Natural killer cell (primary cell): ENCODE results near the gene ABHD17C. TPM values are rescaled to one million over a fixed set of nuclear protein-coding genes. Genes with fewer than 3 reads are reported as not detected.

Source experiments
- ATAC-seq, 3 donors: fragments of 150-1000 bp in 2 of 3; fragments of 200-7000 bp in 1 of 3; cut with Tn5 transposase; 1 replicate in 1 of 3; 2 replicates in 2 of 3; pipeline ENCODE4 v1.10.0; 2021; ENCODE audit warnings: mild to moderate bottlenecking in 2 of 3, moderate library complexity in 2 of 3
- DNase-seq, 2 donors: peaks; one replicate each; pipeline versions ENCODE4 v3.0.0 to v3.0.0-alpha.2; 2013 to 2021; ENCODE audit warnings: mixed read lengths in 1 of 2
- H3K27ac ChIP-seq: one replicate; pipeline ENCODE4 v1.5.1; 2013; ENCODE audit warnings: mild to moderate bottlenecking, low read length
- H3K27me3 ChIP-seq: one replicate; pipeline ENCODE4 v1.6.1; 2013; ENCODE audit warnings: low read length; ENCODE audit not compliant: control insufficient read depth, insufficient read depth
- H3K36me3 ChIP-seq: one replicate; pipeline ENCODE4 v1.6.1; 2013; ENCODE audit warnings: low read length; ENCODE audit not compliant: control insufficient read depth, insufficient read depth
- H3K4me1 ChIP-seq: one replicate; pipeline ENCODE4 v1.6.1; 2013; ENCODE audit warnings: low read length; ENCODE audit not compliant: control insufficient read depth, insufficient read depth
- H3K4me3 ChIP-seq: one replicate; pipeline ENCODE4 v1.5.1; 2013; ENCODE audit warnings: low read length
- H3K9me3 ChIP-seq: one replicate; pipeline ENCODE4 v1.6.1; 2013; ENCODE audit warnings: low read length; ENCODE audit not compliant: control insufficient read depth, insufficient read depth
- H3K27ac Mint-ChIP-seq, 2 donors: one replicate each; pipeline ENCODE4 v1.8.0; 2022; ENCODE audit warnings: mild to moderate bottlenecking in 2 of 2, mixed read lengths in 2 of 2, moderate library complexity in 1 of 2
- H3K27me3 Mint-ChIP-seq, 2 donors: one replicate each; pipeline ENCODE4 v1.8.0; 2022; ENCODE audit warnings: low read depth in 2 of 2, mixed read lengths in 2 of 2
- H3K36me3 Mint-ChIP-seq: one replicate; pipeline ENCODE4 v1.8.0; 2022; ENCODE audit warnings: mixed read lengths
- H3K4me1 Mint-ChIP-seq, 2 donors: one replicate each; pipeline ENCODE4 v1.8.0; 2022; ENCODE audit warnings: mixed read lengths in 2 of 2
- H3K4me3 Mint-ChIP-seq: one replicate; pipeline ENCODE4 v1.8.0; 2022; ENCODE audit warnings: mild to moderate bottlenecking, moderate library complexity, mixed read lengths
- H3K9me3 Mint-ChIP-seq, 2 donors: one replicate each; pipeline ENCODE4 v1.8.0; 2022; ENCODE audit warnings: mixed read lengths in 2 of 2
- CTCF ChIP-seq: fragments of 200-600 bp; IDR thresholded peaks from one replicate; pipeline ENCODE4 v1.8.0; 2022; ENCODE audit warnings: antibody characterized with exemption
- WGBS: methylation state at CpG from one replicate; pipeline ENCODE4 v1.1.7; 2013; ENCODE audit warnings: missing lambda C conversion rate; ENCODE audit not compliant: insufficient coverage; 5-methylcytosine and 5-hydroxymethylcytosine counted together
- intact Hi-C: fragments of 100-400 bp; cut with micrococcal nuclease; formaldehyde crosslinking; loops from one replicate; pipeline ENCODE4 v1.14.2; 2022
- total RNA-seq, 4 donors: library from RNA; stranded (reverse); fragments of 120-200 nt in 1 of 4; gene quantifications; one replicate each; pipeline versions ENCODE4 v1.2.3 to v1.2.4, GENCODE V29; 2013 to 2022

The ABHD17C gene
- total RNA-seq, 3 donors from 2014 or later (not counting 1 experiment from before 2014, with no cell fraction given) = 2.4 to 4.4 (median 4.3) TPM

DNA sequence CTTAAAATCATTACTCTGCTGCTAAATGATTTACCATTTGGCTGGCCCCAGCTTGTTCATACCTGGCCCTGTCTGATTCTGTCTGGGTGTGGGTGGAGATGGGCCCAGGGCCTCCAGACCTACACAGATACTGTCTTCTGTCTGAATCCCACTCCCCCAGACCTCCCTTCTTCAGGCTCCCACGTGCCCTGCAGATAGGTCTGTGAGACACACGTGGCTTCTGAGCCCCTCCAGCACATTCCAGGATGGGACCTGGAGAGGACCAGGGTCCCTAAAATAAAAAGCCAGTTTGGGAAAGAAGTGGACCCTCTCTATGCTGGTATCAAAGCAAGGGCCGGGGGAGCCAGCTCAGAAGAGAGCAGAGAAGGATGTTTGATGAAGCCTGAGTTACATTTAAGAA, 69.4 kb downstream of the ABHD17C start:
- H3K27ac Mint-ChIP-seq = no peak overlapping the region
- no peaks in the 10 kb centered on the region for H3K27me3 ChIP-seq
- H3K4me3 ChIP-seq = no peak overlapping the region
- H3K27ac ChIP-seq = no peak overlapping the region
- H3K36me3 ChIP-seq = no peaks in the 10 kb centered on the region
- intact Hi-C loops = no loop called here
- H3K9me3 Mint-ChIP-seq = no peaks in the 10 kb centered on the region
- peaks cover 3 to 5% of the 10 kb centered on the region in 2 donors for H3K4me1 Mint-ChIP-seq
- no peaks in the 10 kb centered on the region for H3K9me3 ChIP-seq
- H3K36me3 Mint-ChIP-seq = no peaks in the 10 kb centered on the region
- TF ChIP-seq CTCF = no peak
- H3K4me3 Mint-ChIP-seq = no peak overlapping the region
- DNase-seq = no peak
- H3K4me1 ChIP-seq = no peaks in the 10 kb centered on the region
- 79% methylated on average over 3 of the region's 3 CpGs for WGBS
- no peak for ATAC-seq
- H3K27me3 Mint-ChIP-seq = no peaks in the 10 kb centered on the region

DNA sequence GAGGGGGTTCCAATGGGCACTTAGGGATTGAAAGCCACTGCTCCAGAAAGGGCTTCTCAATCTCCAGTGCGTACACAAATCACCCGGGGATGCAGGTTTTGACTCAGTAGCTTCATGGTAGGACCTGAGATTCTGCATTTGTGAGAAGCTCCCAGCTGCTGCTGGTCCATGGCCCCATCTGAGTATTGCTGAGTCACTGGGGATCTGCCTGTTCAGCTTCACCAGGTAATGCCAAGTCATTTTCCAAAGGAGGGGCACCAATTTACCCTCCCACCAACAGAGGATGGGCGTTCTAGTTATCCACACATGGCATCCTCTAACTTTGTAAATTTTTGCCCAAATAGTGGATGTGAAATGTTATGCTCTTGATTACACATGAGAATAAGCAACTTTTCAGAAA, 71.2 kb downstream of the ABHD17C start:
- Histone ChIP-seq H3K27ac (no peak overlapping the region), H3K36me3 (no peaks in the 10 kb centered on the region), H3K4me3 (no peak overlapping the region), H3K9me3 (no peaks in the 10 kb centered on the region), H3K27me3 (no peaks in the 10 kb centered on the region), H3K4me1 (no peaks in the 10 kb centered on the region)
- H3K27ac Mint-ChIP-seq = no peak overlapping the region
- 90% methylated on average over 2 of the region's 3 CpGs for WGBS
- TF ChIP-seq CTCF = no peak
- no peaks in the 10 kb centered on the region for H3K36me3 Mint-ChIP-seq
- DNase-seq (no peak), ATAC-seq (no peak)
- peaks cover 8 to 12% of the 10 kb centered on the region in 2 donors for H3K4me1 Mint-ChIP-seq
- intact Hi-C loops = no loop called here
- no peaks in the 10 kb centered on the region for H3K9me3 Mint-ChIP-seq
- H3K4me3 Mint-ChIP-seq = no peak overlapping the region
- H3K27me3 Mint-ChIP-seq = no peaks in the 10 kb centered on the region

DNA sequence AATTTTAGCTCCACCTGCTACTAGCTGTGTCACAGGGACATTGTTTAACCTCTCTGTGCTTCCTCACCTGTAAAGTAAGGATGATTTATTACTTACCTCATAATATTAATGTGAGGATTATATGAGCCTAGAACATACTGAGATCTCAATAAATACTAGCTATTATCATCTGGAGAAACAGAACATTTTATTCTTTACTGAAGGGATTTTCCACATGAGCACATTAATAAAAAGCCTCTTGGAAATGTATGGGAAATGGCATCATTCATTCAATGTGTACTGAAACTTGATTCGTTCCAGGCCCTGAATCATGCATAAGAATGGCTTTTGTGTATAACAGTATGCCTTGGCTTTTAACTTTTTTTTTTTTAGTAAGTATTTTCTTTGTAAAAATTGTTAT, 73.0 kb downstream of the ABHD17C start:
- no peaks in the 10 kb centered on the region for H3K4me1 ChIP-seq
- WGBS = 90% methylated on average over 1 of the region's 1 CpG
- Mint-ChIP-seq H3K4me1 (peaks cover 8 to 12% of the 10 kb centered on the region in 2 donors), H3K27ac (no peak overlapping the region), H3K36me3 (no peaks in the 10 kb centered on the region), H3K9me3 (no peaks in the 10 kb centered on the region), H3K4me3 (no peak overlapping the region), H3K27me3 (no peaks in the 10 kb centered on the region)
- H3K4me3 ChIP-seq = no peak overlapping the region
- no peaks in the 10 kb centered on the region for H3K36me3 ChIP-seq
- no peaks in the 10 kb centered on the region for H3K27me3 ChIP-seq
- DNase-seq (no peak), ATAC-seq (no peak)
- no peak for TF ChIP-seq CTCF
- H3K27ac ChIP-seq = no peak overlapping the region
- H3K9me3 ChIP-seq = no peaks in the 10 kb centered on the region
- intact Hi-C loops = no loop called here

- no peak overlapping the region for H3K27ac ChIP-seq
- DNase-seq (no peak), ATAC-seq (no peak)
- WGBS = 80% methylated on average over 7 of the region's 7 CpGs
- no peak for TF ChIP-seq CTCF
- no peaks in the 10 kb centered on the region for H3K9me3 ChIP-seq
- Mint-ChIP-seq H3K27ac (no peak overlapping the region), H3K4me3 (no peak overlapping the region), H3K36me3 (no peaks in the 10 kb centered on the region), H3K27me3 (peaks cover 0 to 3% of the 10 kb centered on the region in 2 donors), H3K9me3 (no peaks in the 10 kb centered on the region), H3K4me1 (peaks cover 8 to 12% of the 10 kb centered on the region in 2 donors)
- H3K4me1 ChIP-seq = no peaks in the 10 kb centered on the region
- H3K36me3 ChIP-seq = no peaks in the 10 kb centered on the region
- intact Hi-C loops = no loop called here
- no peak overlapping the region for H3K4me3 ChIP-seq
- H3K27me3 ChIP-seq = no peaks in the 10 kb centered on the region
These were observed 74.2 kb downstream of the ABHD17C start for GRCh38 chr15:80769153-80769828.
